Measurements from ENCODE around the gene SLC14A1. TPM values are rescaled to one million over a fixed set of nuclear protein-coding genes. Genes with fewer than 3 reads are reported as not detected.

Gene SLC14A1
- total and polyA plus RNA-seq, 9 donors: 0.75 to 2.2 (median 1.4) TPM

- Histone ChIP-seq H3K27ac (ENCODE audit: low read length) (no peak overlapping the region), H3K9me3 (replicated peaks; ENCODE audit: control insufficient read depth, low read depth, low read length) (no peaks in the 10 kb centered on the region), H3K36me3 (ENCODE audit: control insufficient read depth, insufficient read depth, low read length) (no peaks in the 10 kb centered on the region), H3K4me1 (ENCODE audit: control insufficient read depth, insufficient read depth, low read length) (peaks cover 14% of the 10 kb centered on the region), H3K27me3 (ENCODE audit: control insufficient read depth, insufficient read depth, low read length) (no peaks in the 10 kb centered on the region), H3K4me3 (ENCODE audit: low read length) (no peak overlapping the region)
- 27% methylated on average over 2 of the region's 4 CpGs for WGBS (ENCODE audit: insufficient coverage)
- peak; percentile 41 for DNase-seq
These were observed 35.9 kb upstream of the SLC14A1 start for GRCh38 chr18:45688113-45688512.

DNA sequence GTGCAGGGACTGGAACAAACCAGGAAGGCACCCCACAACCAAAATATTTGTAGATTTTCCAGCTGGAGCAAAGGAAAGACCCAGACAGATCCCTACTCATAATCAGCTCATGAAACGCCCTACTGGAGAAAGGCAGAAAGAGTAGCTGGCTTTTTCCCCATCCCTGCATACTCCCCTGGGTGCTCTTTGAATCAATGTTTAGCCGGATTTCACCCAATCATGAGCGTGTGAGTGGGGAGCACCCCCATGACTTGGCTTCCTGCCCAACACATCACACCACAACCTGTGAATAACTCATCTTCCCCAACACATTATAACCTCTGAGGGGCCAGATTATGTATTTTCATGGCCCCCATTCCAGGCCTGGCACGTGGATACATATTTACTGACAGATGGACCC, 35.1 kb upstream of the SLC14A1 start:
- Histone ChIP-seq H3K27ac (ENCODE audit: low read length) (no peak overlapping the region), H3K9me3 (replicated peaks; ENCODE audit: control insufficient read depth, low read depth, low read length) (no peaks in the 10 kb centered on the region), H3K36me3 (ENCODE audit: control insufficient read depth, insufficient read depth, low read length) (no peaks in the 10 kb centered on the region), H3K27me3 (ENCODE audit: control insufficient read depth, insufficient read depth, low read length) (no peaks in the 10 kb centered on the region), H3K4me1 (ENCODE audit: control insufficient read depth, insufficient read depth, low read length) (peaks cover 14% of the 10 kb centered on the region), H3K4me3 (ENCODE audit: low read length) (no peak overlapping the region)
- 58% methylated on average over 3 of the region's 4 CpGs for WGBS (ENCODE audit: insufficient coverage)
- no peak for DNase-seq

- H3K4me1 ChIP-seq (ENCODE audit: control insufficient read depth, insufficient read depth, low read length): peaks cover 14% of the 10 kb centered on the region
- H3K27ac ChIP-seq (ENCODE audit: low read length): no peak overlapping the region
- H3K9me3 ChIP-seq (replicated peaks; ENCODE audit: control insufficient read depth, low read depth, low read length): no peaks in the 10 kb centered on the region
- 88% methylated on average over 2 of the region's 4 CpGs for WGBS (ENCODE audit: insufficient coverage)
- no peaks in the 10 kb centered on the region for H3K27me3 ChIP-seq (ENCODE audit: control insufficient read depth, insufficient read depth, low read length)
- no peak overlapping the region for H3K4me3 ChIP-seq (ENCODE audit: low read length)
- H3K36me3 ChIP-seq (ENCODE audit: control insufficient read depth, insufficient read depth, low read length): no peaks in the 10 kb centered on the region
- no peak for DNase-seq
These were observed 34.6 kb upstream of the SLC14A1 start for GRCh38 chr18:45689396-45689795.

- Histone ChIP-seq H3K27ac (ENCODE audit: low read length) (no peak overlapping the region), H3K36me3 (ENCODE audit: control insufficient read depth, insufficient read depth, low read length) (no peaks in the 10 kb centered on the region), H3K4me3 (ENCODE audit: low read length) (no peak overlapping the region), H3K9me3 (replicated peaks; ENCODE audit: control insufficient read depth, low read depth, low read length) (no peaks in the 10 kb centered on the region), H3K4me1 (ENCODE audit: control insufficient read depth, insufficient read depth, low read length) (peaks cover 14% of the 10 kb centered on the region), H3K27me3 (ENCODE audit: control insufficient read depth, insufficient read depth, low read length) (no peaks in the 10 kb centered on the region)
- 7% methylated on average over 7 of the region's 12 CpGs for WGBS (ENCODE audit: insufficient coverage)
- DNase-seq: peak; percentile 81
These were observed 32.8 kb upstream of the SLC14A1 start for GRCh38 chr18:45690975-45691815.

DNA sequence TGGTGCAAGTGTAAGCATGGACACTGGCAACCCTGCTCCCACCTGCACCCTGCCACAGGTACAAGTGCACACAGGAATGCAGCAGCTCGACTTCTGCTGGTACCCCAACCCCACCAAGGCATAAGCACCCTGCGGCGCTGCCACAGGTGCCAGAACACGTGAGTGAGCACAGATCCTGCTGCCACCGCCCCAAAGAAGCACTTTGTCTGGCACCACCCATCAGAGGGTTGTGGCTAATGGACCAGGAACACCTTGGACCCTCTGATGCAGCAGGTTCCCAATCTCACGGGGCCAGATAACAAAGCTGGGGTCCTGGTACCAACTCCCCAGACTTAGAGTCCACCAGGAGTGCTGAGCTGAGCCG, 32.2 kb upstream of the SLC14A1 start:
- no peak overlapping the region for H3K27ac ChIP-seq (ENCODE audit: low read length)
- no peak for DNase-seq
- WGBS (ENCODE audit: insufficient coverage): 87% methylated on average over 5 of the region's 7 CpGs
- no peaks in the 10 kb centered on the region for H3K36me3 ChIP-seq (ENCODE audit: control insufficient read depth, insufficient read depth, low read length)
- no peaks in the 10 kb centered on the region for H3K27me3 ChIP-seq (ENCODE audit: control insufficient read depth, insufficient read depth, low read length)
- H3K9me3 ChIP-seq (replicated peaks; ENCODE audit: control insufficient read depth, low read depth, low read length): no peaks in the 10 kb centered on the region
- no peak overlapping the region for H3K4me3 ChIP-seq (ENCODE audit: low read length)
- peaks cover 14% of the 10 kb centered on the region for H3K4me1 ChIP-seq (ENCODE audit: control insufficient read depth, insufficient read depth, low read length)

DNA sequence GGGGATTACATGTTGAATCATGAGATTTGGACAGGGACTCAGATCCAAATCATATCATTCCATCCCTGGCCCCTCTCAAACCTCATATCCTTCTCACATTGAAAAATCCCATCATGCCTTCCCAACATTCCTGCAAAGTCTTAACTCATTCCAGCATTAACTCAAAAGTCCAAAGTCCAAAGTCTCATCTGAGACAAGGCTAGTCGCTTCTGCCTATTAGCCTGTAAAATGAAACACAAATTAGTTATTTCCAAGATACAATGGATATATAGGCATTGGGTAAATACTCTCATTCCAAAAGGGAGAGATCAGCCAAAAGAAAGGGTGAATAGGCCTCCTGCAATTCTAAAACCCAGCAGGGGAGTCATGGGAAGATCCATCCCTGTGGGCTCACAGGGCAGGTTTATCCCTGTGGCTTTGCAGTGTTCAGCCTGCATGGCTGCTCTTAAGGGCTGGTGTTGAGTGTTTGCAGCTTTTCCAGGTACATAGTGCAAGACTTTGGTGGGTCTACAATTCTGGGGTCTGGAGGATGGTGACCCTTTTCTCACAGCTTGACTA, 21.2 kb upstream of the SLC14A1 start:
- H3K27ac ChIP-seq (ENCODE audit: low read length): no peak overlapping the region
- no CpG with 5 or more reads among the region's 1 CpG for WGBS (ENCODE audit: insufficient coverage)

GRCh38 chr18:45708831-45709230, 15.2 kb upstream of the SLC14A1 start:
- Histone ChIP-seq H3K27me3 (ENCODE audit: control insufficient read depth, insufficient read depth, low read length) (no peaks in the 10 kb centered on the region), H3K9me3 (replicated peaks; ENCODE audit: control insufficient read depth, low read depth, low read length) (peaks cover 11% of the 10 kb centered on the region), H3K4me3 (ENCODE audit: low read length) (no peak overlapping the region), H3K4me1 (ENCODE audit: control insufficient read depth, insufficient read depth, low read length) (no peaks in the 10 kb centered on the region), H3K27ac (ENCODE audit: low read length) (no peak overlapping the region), H3K36me3 (ENCODE audit: control insufficient read depth, insufficient read depth, low read length) (no peaks in the 10 kb centered on the region)
- WGBS (ENCODE audit: insufficient coverage): 100% methylated on average over 1 of the region's 4 CpGs
- DNase-seq: no peak

More for the DNA sequence above, 21.2 kb upstream of the SLC14A1 start:
- DNase-seq: no peak
- Histone ChIP-seq H3K9me3 (replicated peaks; ENCODE audit: control insufficient read depth, low read depth, low read length) (peaks cover 5% of the 10 kb centered on the region), H3K4me1 (ENCODE audit: control insufficient read depth, insufficient read depth, low read length) (no peaks in the 10 kb centered on the region), H3K27me3 (ENCODE audit: control insufficient read depth, insufficient read depth, low read length) (no peaks in the 10 kb centered on the region), H3K36me3 (ENCODE audit: control insufficient read depth, insufficient read depth, low read length) (no peaks in the 10 kb centered on the region), H3K4me3 (ENCODE audit: low read length) (no peak overlapping the region)

DNA sequence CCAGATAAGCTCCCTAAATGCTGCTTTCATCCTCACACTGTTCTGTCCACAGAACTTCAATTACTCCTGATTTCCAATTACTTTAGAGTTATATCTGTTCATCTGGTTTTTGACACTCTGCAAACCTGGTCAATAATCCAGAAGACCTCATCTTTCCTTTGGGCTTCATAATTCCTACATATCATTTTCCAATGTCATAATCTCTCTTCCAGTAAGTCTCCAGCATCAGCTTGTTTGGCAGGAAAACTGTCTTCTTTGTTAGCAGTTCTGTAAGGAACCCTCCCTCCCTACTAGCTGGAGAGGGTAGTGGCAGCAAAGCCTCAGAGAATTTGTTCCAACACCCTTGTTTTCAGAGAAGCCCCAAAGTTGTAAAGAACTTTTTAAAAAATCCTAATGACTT, 11.9 kb upstream of the SLC14A1 start:
- H3K27ac ChIP-seq (ENCODE audit: low read length): no peak overlapping the region
- no peak for DNase-seq
- no peak overlapping the region for H3K4me3 ChIP-seq (ENCODE audit: low read length)
- peaks cover 11% of the 10 kb centered on the region for H3K9me3 ChIP-seq (replicated peaks; ENCODE audit: control insufficient read depth, low read depth, low read length)
- H3K36me3 ChIP-seq (ENCODE audit: control insufficient read depth, insufficient read depth, low read length): no peaks in the 10 kb centered on the region
- H3K4me1 ChIP-seq (ENCODE audit: control insufficient read depth, insufficient read depth, low read length): no peaks in the 10 kb centered on the region
- no peaks in the 10 kb centered on the region for H3K27me3 ChIP-seq (ENCODE audit: control insufficient read depth, insufficient read depth, low read length)

DNA sequence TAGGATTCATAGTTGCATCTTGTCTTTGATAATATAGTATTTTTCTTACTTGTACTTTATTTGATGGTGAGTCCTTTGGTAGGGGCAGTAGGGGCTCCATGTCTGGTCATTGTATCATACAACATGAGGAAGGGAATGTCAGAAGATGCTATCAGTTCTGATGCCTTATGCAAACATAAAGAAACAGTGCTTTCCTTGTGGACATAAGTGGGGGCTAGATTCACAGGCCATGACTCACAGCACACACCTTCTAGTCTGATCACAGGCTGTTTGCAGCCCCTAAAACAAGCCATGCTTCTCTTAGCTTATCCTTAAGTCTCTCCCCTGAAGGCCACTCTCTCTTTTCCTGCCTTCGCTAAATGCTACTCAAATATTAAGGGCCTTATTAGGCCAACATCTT, 10.7 kb upstream of the SLC14A1 start:
- WGBS (ENCODE audit: insufficient coverage): 90% methylated on average over 1 of the region's 1 CpG
- no peaks in the 10 kb centered on the region for H3K36me3 ChIP-seq (ENCODE audit: control insufficient read depth, insufficient read depth, low read length)
- no peaks in the 10 kb centered on the region for H3K4me1 ChIP-seq (ENCODE audit: control insufficient read depth, insufficient read depth, low read length)
- no peak overlapping the region for H3K4me3 ChIP-seq (ENCODE audit: low read length)
- H3K27ac ChIP-seq (ENCODE audit: low read length): no peak overlapping the region
- DNase-seq: no peak
- peaks cover 9% of the 10 kb centered on the region for H3K9me3 ChIP-seq (replicated peaks; ENCODE audit: control insufficient read depth, low read depth, low read length)
- no peaks in the 10 kb centered on the region for H3K27me3 ChIP-seq (ENCODE audit: control insufficient read depth, insufficient read depth, low read length)

DNA sequence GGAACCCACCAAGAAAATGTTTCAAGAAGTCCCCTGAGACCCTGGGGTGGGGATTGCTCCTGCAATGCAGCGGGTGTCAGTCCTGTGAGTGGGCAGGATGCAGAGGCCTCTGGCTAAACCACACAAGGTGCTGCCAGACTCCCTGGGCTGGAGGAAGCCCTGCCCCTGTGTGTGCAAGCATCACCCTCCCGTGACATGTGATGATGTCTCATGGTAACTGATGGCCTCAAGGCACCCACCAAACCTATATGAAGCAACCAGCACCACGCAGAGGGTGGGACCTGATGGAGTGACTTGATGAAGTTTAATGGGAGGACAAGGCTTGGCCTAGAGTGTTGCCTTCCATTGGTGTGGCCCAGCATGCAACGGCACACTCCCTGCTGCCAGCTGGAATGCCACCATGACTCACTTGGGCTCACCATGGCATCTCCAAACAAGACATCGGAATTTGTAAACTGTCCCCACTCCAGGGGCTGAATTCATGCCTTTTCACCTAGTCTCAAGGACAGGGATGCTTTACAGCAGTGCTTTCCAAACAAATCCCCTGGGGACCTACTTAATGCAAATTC, 8.7 kb upstream of the SLC14A1 start:
- H3K4me1 ChIP-seq (ENCODE audit: control insufficient read depth, insufficient read depth, low read length): no peaks in the 10 kb centered on the region
- WGBS (ENCODE audit: insufficient coverage): 65% methylated on average over 3 of the region's 5 CpGs
- H3K9me3 ChIP-seq (replicated peaks; ENCODE audit: control insufficient read depth, low read depth, low read length): no peaks in the 10 kb centered on the region
- no peak for DNase-seq
- H3K27me3 ChIP-seq (ENCODE audit: control insufficient read depth, insufficient read depth, low read length): no peaks in the 10 kb centered on the region
- H3K4me3 ChIP-seq (ENCODE audit: low read length): no peak overlapping the region
- H3K27ac ChIP-seq (ENCODE audit: low read length): no peak overlapping the region
- H3K36me3 ChIP-seq (ENCODE audit: control insufficient read depth, insufficient read depth, low read length): no peaks in the 10 kb centered on the region
